Measurements from ENCODE around the gene FSTL4. TPM values are rescaled to one million over a fixed set of nuclear protein-coding genes. Genes with fewer than 3 reads are reported as not detected.

The FSTL4 gene
- polyA plus RNA-seq, 2 donors, result 0.67 to 2.1 TPM

- WGBS, 2 donors, result 91% methylated on average over 5 of the region's 5 CpGs
- H3K27me3 ChIP-seq (ENCODE audit: control insufficient read depth in 1 of 2, insufficient read depth in 2 of 2, low read length in 2 of 2), result no peaks in the 10 kb centered on the region
- H3K9me3 ChIP-seq (ENCODE audit: control insufficient read depth in 2 of 2, insufficient read depth in 1 of 2, low read depth in 1 of 2, low read length in 1 of 2), result no peaks in the 10 kb centered on the region
- no peak overlapping the region for H3K4me3 ChIP-seq (ENCODE audit: low read depth in 1 of 2, low read length in 2 of 2)
- no peaks in the 10 kb centered on the region for H3K4me1 ChIP-seq (ENCODE audit: control insufficient read depth in 2 of 2, insufficient read depth in 2 of 2, low read length in 1 of 2)
- no peak overlapping the region for H3K27ac ChIP-seq (ENCODE audit: low read depth in 2 of 2, low read length in 1 of 2)
- no peaks in the 10 kb centered on the region for H3K36me3 ChIP-seq (ENCODE audit: control insufficient read depth in 2 of 2, insufficient read depth in 2 of 2, low read length in 1 of 2)
Observed at GRCh38 chr5:133325864-133326263, 286.5 kb downstream of the FSTL4 start.

DNA sequence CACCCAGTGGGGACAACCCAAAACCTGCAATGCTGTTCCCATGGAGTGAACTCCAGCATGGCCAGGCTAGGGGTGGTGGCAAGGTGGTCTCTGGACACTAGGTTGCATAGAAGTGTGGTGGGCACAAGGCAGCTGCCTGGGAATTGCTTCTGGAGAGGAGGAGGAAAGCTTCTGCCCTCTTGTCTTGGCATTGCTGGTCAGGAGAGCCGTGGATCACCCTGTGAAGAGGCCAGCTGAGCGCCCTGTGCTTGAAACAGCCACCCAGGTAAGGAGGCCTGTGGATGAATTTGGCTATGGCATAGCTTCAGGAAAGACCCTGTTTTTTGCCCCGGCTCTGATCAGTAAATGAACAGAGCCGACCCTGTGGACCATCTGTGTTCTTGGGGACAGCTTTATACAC, 287.4 kb downstream of the FSTL4 start:
- no peak overlapping the region for H3K4me3 ChIP-seq (ENCODE audit: low read depth in 1 of 2, low read length in 2 of 2)
- no peak overlapping the region for H3K27ac ChIP-seq (ENCODE audit: low read depth in 2 of 2, low read length in 1 of 2)
- H3K27me3 ChIP-seq (ENCODE audit: control insufficient read depth in 1 of 2, insufficient read depth in 2 of 2, low read length in 2 of 2), result no peaks in the 10 kb centered on the region
- no peaks in the 10 kb centered on the region for H3K4me1 ChIP-seq (ENCODE audit: control insufficient read depth in 2 of 2, insufficient read depth in 2 of 2, low read length in 1 of 2)
- H3K36me3 ChIP-seq (ENCODE audit: control insufficient read depth in 2 of 2, insufficient read depth in 2 of 2, low read length in 1 of 2), result no peaks in the 10 kb centered on the region
- no peaks in the 10 kb centered on the region for H3K9me3 ChIP-seq (ENCODE audit: control insufficient read depth in 2 of 2, insufficient read depth in 1 of 2, low read depth in 1 of 2, low read length in 1 of 2)
- 90% methylated on average over 4 of the region's 4 CpGs for WGBS, 2 donors

DNA sequence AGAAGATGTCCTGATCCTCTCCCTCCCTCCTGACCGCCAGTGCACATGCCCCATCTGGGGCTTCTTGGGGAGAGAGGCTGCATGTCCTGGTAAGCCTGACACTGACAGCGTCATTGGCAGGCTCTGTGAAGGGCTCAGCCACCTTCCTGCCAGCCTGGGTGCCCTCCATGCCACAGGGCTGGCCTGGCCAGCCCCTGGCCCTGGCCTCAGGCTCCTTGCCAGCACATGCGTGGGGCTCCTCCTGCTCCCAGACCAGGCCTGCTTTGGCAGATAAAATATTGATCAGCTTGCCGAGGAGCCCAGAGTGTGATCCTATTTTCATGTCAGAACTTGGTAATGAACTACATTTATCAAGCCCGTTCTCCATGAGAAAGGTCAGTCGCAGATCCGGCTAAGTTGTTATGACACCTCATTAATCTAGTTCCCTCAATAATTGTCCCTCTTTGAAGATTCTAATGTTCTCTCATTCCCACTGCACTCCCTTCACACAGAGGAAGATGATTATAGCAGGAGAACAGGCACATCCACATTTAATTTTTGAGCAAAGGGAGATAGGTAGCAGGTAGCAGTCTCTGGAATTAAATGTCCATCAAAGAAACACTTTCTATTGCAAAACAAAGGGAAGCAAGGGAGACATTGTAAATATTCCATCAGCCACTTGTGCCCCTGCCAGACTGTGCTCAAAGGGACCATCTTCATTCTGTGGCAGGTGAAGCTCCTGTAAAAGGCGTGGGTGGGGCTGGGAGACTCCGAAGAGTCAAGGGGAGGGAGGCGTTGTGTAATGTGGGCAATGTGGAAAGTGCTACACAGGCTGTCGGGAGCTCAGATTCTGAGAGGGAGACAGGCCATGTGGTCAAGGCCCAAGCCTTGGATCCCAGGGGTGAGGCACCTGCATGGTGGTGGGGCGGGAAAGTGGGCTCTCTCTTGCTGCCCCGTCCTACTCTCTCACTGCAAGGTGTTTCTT, 288.6 kb downstream of the FSTL4 start:
- no peak overlapping the region for H3K4me3 ChIP-seq (ENCODE audit: low read depth in 1 of 2, low read length in 2 of 2)
- H3K36me3 ChIP-seq (ENCODE audit: control insufficient read depth in 2 of 2, insufficient read depth in 2 of 2, low read length in 1 of 2), result no peaks in the 10 kb centered on the region
- H3K27me3 ChIP-seq (ENCODE audit: control insufficient read depth in 1 of 2, insufficient read depth in 2 of 2, low read length in 2 of 2), result no peaks in the 10 kb centered on the region
- no peaks in the 10 kb centered on the region for H3K4me1 ChIP-seq (ENCODE audit: control insufficient read depth in 2 of 2, insufficient read depth in 2 of 2, low read length in 1 of 2)
- H3K9me3 ChIP-seq (ENCODE audit: control insufficient read depth in 2 of 2, insufficient read depth in 1 of 2, low read depth in 1 of 2, low read length in 1 of 2), result no peaks in the 10 kb centered on the region
- no peak overlapping the region for H3K27ac ChIP-seq (ENCODE audit: low read depth in 2 of 2, low read length in 1 of 2)
- WGBS, 2 donors, result 55 to 63% methylated on average over 11 to 13 of the region's 13 CpGs

DNA sequence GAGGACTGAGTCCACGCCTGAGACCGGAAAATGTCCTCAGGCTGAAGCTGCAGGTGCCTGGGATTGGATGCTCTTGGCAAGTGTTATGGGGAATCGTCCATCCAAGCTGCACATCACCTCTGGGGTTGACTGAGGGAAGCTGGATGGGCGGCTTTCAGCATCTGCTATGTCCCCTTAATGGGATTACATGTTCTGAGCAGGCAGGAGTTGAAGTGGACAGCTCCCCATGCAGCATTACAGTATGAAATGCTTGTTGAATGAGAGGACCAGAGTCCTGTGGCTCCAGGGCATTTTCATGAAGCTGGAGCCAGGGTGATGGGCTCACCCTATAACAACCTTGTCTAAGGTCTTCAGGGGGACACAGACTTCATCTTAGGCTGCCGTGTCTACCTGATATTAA, 289.6 kb downstream of the FSTL4 start:
- Histone ChIP-seq H3K27me3 (ENCODE audit: control insufficient read depth in 1 of 2, insufficient read depth in 2 of 2, low read length in 2 of 2) (no peaks in the 10 kb centered on the region), H3K9me3 (ENCODE audit: control insufficient read depth in 2 of 2, insufficient read depth in 1 of 2, low read depth in 1 of 2, low read length in 1 of 2) (no peaks in the 10 kb centered on the region), H3K36me3 (ENCODE audit: control insufficient read depth in 2 of 2, insufficient read depth in 2 of 2, low read length in 1 of 2) (no peaks in the 10 kb centered on the region), H3K27ac (ENCODE audit: low read depth in 2 of 2, low read length in 1 of 2) (no peak overlapping the region), H3K4me3 (ENCODE audit: low read depth in 1 of 2, low read length in 2 of 2) (no peak overlapping the region), H3K4me1 (ENCODE audit: control insufficient read depth in 2 of 2, insufficient read depth in 2 of 2, low read length in 1 of 2) (no peaks in the 10 kb centered on the region)
- WGBS, 2 donors, result 88% methylated on average over 5 of the region's 5 CpGs

DNA sequence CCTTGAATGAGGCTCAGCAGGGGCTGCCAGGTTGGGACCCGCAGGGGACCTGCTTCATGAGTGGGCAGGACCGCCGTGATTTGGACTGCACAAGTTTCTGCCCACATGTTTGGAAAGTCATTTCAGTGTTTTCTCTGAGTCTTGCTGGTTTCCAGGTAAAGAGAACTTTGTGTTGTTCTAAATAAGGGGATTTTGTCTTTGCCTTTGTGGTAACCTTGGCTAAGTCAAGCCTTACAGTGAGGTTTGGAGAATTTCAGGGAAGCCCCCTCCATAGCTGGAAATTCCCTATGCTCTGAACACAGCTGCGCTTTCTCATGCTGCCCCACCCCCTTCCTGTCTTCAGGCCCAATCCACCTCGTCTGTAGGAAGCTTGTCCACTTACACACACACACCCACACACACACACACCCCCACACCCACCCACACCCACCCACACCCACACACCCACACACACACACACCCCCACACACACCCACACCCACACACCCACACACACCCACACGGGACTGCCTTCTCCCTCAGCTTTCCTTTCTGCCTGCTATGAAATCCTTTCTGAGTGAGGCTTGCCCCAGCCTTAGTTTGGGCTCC, 290.4 kb downstream of the FSTL4 start:
- Histone ChIP-seq H3K4me3 (ENCODE audit: low read depth in 1 of 2, low read length in 2 of 2) (no peak overlapping the region), H3K27me3 (ENCODE audit: control insufficient read depth in 1 of 2, insufficient read depth in 2 of 2, low read length in 2 of 2) (no peaks in the 10 kb centered on the region), H3K27ac (ENCODE audit: low read depth in 2 of 2, low read length in 1 of 2) (no peak overlapping the region), H3K9me3 (ENCODE audit: control insufficient read depth in 2 of 2, insufficient read depth in 1 of 2, low read depth in 1 of 2, low read length in 1 of 2) (no peaks in the 10 kb centered on the region), H3K4me1 (ENCODE audit: control insufficient read depth in 2 of 2, insufficient read depth in 2 of 2, low read length in 1 of 2) (no peaks in the 10 kb centered on the region), H3K36me3 (ENCODE audit: control insufficient read depth in 2 of 2, insufficient read depth in 2 of 2, low read length in 1 of 2) (no peaks in the 10 kb centered on the region)
- 43 to 44% methylated on average over 6 of the region's 6 CpGs for WGBS, 2 donors

- H3K36me3 ChIP-seq (ENCODE audit: control insufficient read depth in 2 of 2, insufficient read depth in 2 of 2, low read length in 1 of 2), result no peaks in the 10 kb centered on the region
- WGBS, 2 donors, result 87 to 89% methylated on average over 13 of the region's 13 CpGs
Observed at GRCh38 chr5:133321286-133321832, 291.0 kb downstream of the FSTL4 start.

GRCh38 chr5:133319905-133320520, 292.3 kb downstream of the FSTL4 start:
- peaks cover 0 to 2% of the 10 kb centered on the region in 2 donors for H3K9me3 ChIP-seq (ENCODE audit: control insufficient read depth in 2 of 2, insufficient read depth in 1 of 2, low read depth in 1 of 2, low read length in 1 of 2)
- H3K27me3 ChIP-seq (ENCODE audit: control insufficient read depth in 1 of 2, insufficient read depth in 2 of 2, low read length in 2 of 2), result no peaks in the 10 kb centered on the region
- no peaks in the 10 kb centered on the region for H3K4me1 ChIP-seq (ENCODE audit: control insufficient read depth in 2 of 2, insufficient read depth in 2 of 2, low read length in 1 of 2)
- H3K36me3 ChIP-seq (ENCODE audit: control insufficient read depth in 2 of 2, insufficient read depth in 2 of 2, low read length in 1 of 2), result no peaks in the 10 kb centered on the region
- H3K4me3 ChIP-seq (ENCODE audit: low read depth in 1 of 2, low read length in 2 of 2), result no peak overlapping the region
- 72 to 75% methylated on average over 5 of the region's 5 CpGs for WGBS, 2 donors
- H3K27ac ChIP-seq (ENCODE audit: low read depth in 2 of 2, low read length in 1 of 2), result no peak overlapping the region

More at GRCh38 chr5:133321286-133321832, 291.0 kb downstream of the FSTL4 start:
- no peak overlapping the region for H3K27ac ChIP-seq (ENCODE audit: low read depth in 2 of 2, low read length in 1 of 2)
- H3K9me3 ChIP-seq (ENCODE audit: control insufficient read depth in 2 of 2, insufficient read depth in 1 of 2, low read depth in 1 of 2, low read length in 1 of 2), result no peaks in the 10 kb centered on the region
- H3K27me3 ChIP-seq (ENCODE audit: control insufficient read depth in 1 of 2, insufficient read depth in 2 of 2, low read length in 2 of 2), result no peaks in the 10 kb centered on the region
- no peak overlapping the region for H3K4me3 ChIP-seq (ENCODE audit: low read depth in 1 of 2, low read length in 2 of 2)
- no peaks in the 10 kb centered on the region for H3K4me1 ChIP-seq (ENCODE audit: control insufficient read depth in 2 of 2, insufficient read depth in 2 of 2, low read length in 1 of 2)

DNA sequence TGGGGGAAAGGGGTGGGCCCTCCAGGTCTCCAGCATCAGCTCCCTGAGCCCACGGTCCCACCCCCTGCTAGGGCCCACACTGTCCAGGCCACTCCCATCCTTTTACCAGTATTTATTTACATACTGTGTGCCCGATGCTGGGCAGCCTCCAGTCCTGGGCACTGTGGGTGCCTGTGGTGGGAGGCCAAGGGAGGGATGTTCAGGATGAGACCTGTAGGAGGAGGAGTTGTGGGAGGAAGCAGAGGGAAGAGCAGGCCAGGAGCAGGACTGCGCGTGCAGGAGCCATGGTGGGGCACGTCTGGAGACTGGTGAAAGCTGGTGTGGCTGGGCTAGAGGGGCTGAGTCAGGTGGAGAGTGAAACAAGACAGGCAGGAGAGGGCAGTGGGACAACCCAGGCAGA, 293.1 kb downstream of the FSTL4 start:
- 55 to 73% methylated on average over 5 of the region's 5 CpGs for WGBS, 2 donors
- H3K36me3 ChIP-seq (ENCODE audit: control insufficient read depth in 2 of 2, insufficient read depth in 2 of 2, low read length in 1 of 2), result no peaks in the 10 kb centered on the region
- H3K4me3 ChIP-seq (ENCODE audit: low read depth in 1 of 2, low read length in 2 of 2), result no peak overlapping the region
- no peak overlapping the region for H3K27ac ChIP-seq (ENCODE audit: low read depth in 2 of 2, low read length in 1 of 2)
- no peaks in the 10 kb centered on the region for H3K4me1 ChIP-seq (ENCODE audit: control insufficient read depth in 2 of 2, insufficient read depth in 2 of 2, low read length in 1 of 2)
- H3K9me3 ChIP-seq (ENCODE audit: control insufficient read depth in 2 of 2, insufficient read depth in 1 of 2, low read depth in 1 of 2, low read length in 1 of 2), result peaks cover 0 to 2% of the 10 kb centered on the region in 2 donors
- no peaks in the 10 kb centered on the region for H3K27me3 ChIP-seq (ENCODE audit: control insufficient read depth in 1 of 2, insufficient read depth in 2 of 2, low read length in 2 of 2)

- Histone ChIP-seq H3K27me3 (ENCODE audit: control insufficient read depth in 1 of 2, insufficient read depth in 2 of 2, low read length in 2 of 2) (no peaks in the 10 kb centered on the region), H3K36me3 (ENCODE audit: control insufficient read depth in 2 of 2, insufficient read depth in 2 of 2, low read length in 1 of 2) (no peaks in the 10 kb centered on the region), H3K9me3 (ENCODE audit: control insufficient read depth in 2 of 2, insufficient read depth in 1 of 2, low read depth in 1 of 2, low read length in 1 of 2) (peaks cover 0 to 2% of the 10 kb centered on the region in 2 donors), H3K4me1 (ENCODE audit: control insufficient read depth in 2 of 2, insufficient read depth in 2 of 2, low read length in 1 of 2) (no peaks in the 10 kb centered on the region), H3K4me3 (ENCODE audit: low read depth in 1 of 2, low read length in 2 of 2) (no peak overlapping the region), H3K27ac (ENCODE audit: low read depth in 2 of 2, low read length in 1 of 2) (no peak overlapping the region)
- WGBS, 2 donors, result 74 to 85% methylated on average over 1 of the region's 1 CpG
Observed at GRCh38 chr5:133317558-133317957, 294.8 kb downstream of the FSTL4 start.
